HFFc6 (cell line): ENCODE measurements around the gene STIP1. TPM values are rescaled to one million over a fixed set of nuclear protein-coding genes. Genes with fewer than 3 reads are reported as not detected.
A peak's percentile ranks its signal among the peaks of the same experiment; 100 is the strongest.

Source experiments
- DNase-seq: peaks from one replicate; pipeline ENCODE4 v3.0.0-alpha.2; 2018
- H3K27ac Mint-ChIP-seq: 2 replicates; pipeline ENCODE4 v1.8.0; 2020; ENCODE audit warnings: mild to moderate bottlenecking, mixed read lengths
- H3K27me3 Mint-ChIP-seq: 2 replicates; pipeline ENCODE4 v1.8.0; 2021; ENCODE audit warnings: mild to moderate bottlenecking, moderate library complexity, mixed read lengths; ENCODE audit not compliant: insufficient read depth
- H3K36me3 Mint-ChIP-seq: 2 replicates; pipeline ENCODE4 v1.8.0; 2021; ENCODE audit warnings: low read depth, mixed read lengths
- H3K4me1 Mint-ChIP-seq: 2 replicates; pipeline ENCODE4 v1.8.0; 2020; ENCODE audit warnings: low read depth, mixed read lengths
- H3K4me3 Mint-ChIP-seq: 2 replicates; pipeline ENCODE4 v1.8.0; 2020; ENCODE audit warnings: mild to moderate bottlenecking, moderate library complexity, mixed read lengths
- H3K9me3 Mint-ChIP-seq: 2 replicates; pipeline ENCODE4 v1.8.0; 2020; ENCODE audit warnings: mild to moderate bottlenecking, mixed read lengths
- CTCF ChIP-seq: fragments of 200-600 bp; sonication (generic); IDR thresholded peaks from 2 replicates; pipeline ENCODE4 v1.5.0; 2021; ENCODE audit warnings: antibody characterized with exemption, mild to moderate bottlenecking
- total RNA-seq, 6 experiments: library from RNA; stranded (reverse); fragmentation: NEBNext Ultra II Directional; extraction: Animal tissue kit (Norgen Biotek cat#: 25700); gene quantifications; 2 replicates in 1 of 6; 3 replicates in 5 of 6; pipeline ENCODE4 v1.2.3, GENCODE V29; 2021

Gene STIP1
- total RNA-seq, 6 experiments from 2014 or later, result 203 to 259 (median 210) TPM

DNA sequence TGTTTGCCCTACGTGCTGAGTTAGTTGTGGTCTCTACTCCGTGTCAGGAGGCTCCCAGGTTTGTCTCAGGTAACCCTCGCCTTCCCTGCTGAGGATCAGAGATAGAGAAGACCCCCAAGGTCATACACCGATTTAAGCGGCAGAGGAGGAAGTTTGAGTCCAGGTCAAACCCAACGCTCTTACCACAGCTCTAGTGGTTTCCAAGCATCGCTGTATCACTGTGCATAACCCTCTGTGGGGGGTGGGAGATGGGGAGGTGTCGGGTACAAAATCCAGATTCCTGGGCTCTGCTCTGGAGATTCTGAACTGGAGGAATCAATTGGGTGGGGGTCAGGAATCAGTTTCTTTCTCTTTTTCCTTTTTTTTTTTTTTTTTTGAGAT lies 45.0 kb downstream of the STIP1 start:
- DNase-seq, result no peak
- Mint-ChIP-seq H3K27me3 (no peaks in the 10 kb centered on the region; the same call in 1 of the 2 replicates), H3K4me3 (peak overlapping the region; percentile 86), H3K36me3 (no peaks in the 10 kb centered on the region), H3K4me1 (peaks cover 33% of the 10 kb centered on the region), H3K9me3 (no peaks in the 10 kb centered on the region), H3K27ac (peak overlapping the region; percentile 69)
- no peak for TF ChIP-seq CTCF

GRCh38 chr11:64231546-64231945 lies 45.6 kb downstream of the STIP1 start:
- no peak for DNase-seq
- Mint-ChIP-seq H3K36me3 (no peaks in the 10 kb centered on the region), H3K27me3 (no peaks in the 10 kb centered on the region; the same call in 1 of the 2 replicates), H3K9me3 (no peaks in the 10 kb centered on the region), H3K4me1 (peaks cover 33% of the 10 kb centered on the region), H3K27ac (no peak overlapping the region), H3K4me3 (peak overlapping the region; percentile 86)
- TF ChIP-seq CTCF, result no peak

GRCh38 chr11:64232182-64232966 lies 46.4 kb downstream of the STIP1 start:
- Mint-ChIP-seq H3K4me3 (no peak overlapping the region; the same call in 1 of the 2 replicates), H3K4me1 (peaks cover 26% of the 10 kb centered on the region), H3K27me3 (no peaks in the 10 kb centered on the region; the same call in 1 of the 2 replicates), H3K27ac (no peak overlapping the region), H3K36me3 (no peaks in the 10 kb centered on the region), H3K9me3 (no peaks in the 10 kb centered on the region)
- no peak for DNase-seq
- TF ChIP-seq CTCF, result no peak

GRCh38 chr11:64232967-64233315 lies 47.0 kb downstream of the STIP1 start:
- no peaks in the 10 kb centered on the region for H3K9me3 Mint-ChIP-seq
- H3K4me3 Mint-ChIP-seq, result no peak overlapping the region
- no peak for TF ChIP-seq CTCF
- H3K36me3 Mint-ChIP-seq, result no peaks in the 10 kb centered on the region
- no peak for DNase-seq
- peaks cover 22% of the 10 kb centered on the region for H3K4me1 Mint-ChIP-seq
- no peak overlapping the region for H3K27ac Mint-ChIP-seq
- H3K27me3 Mint-ChIP-seq, result no peaks in the 10 kb centered on the region

- peaks cover 22% of the 10 kb centered on the region for H3K4me1 Mint-ChIP-seq
- peak within 1 kb of the TSS; percentile 26; the same call in 1 of the 2 replicates for H3K27ac Mint-ChIP-seq
- H3K4me3 Mint-ChIP-seq, result peak within 1 kb of the TSS; percentile 84
- no peak for DNase-seq
- H3K36me3 Mint-ChIP-seq, result no peaks in the 10 kb centered on the region
- no peaks in the 10 kb centered on the region for H3K9me3 Mint-ChIP-seq
- no peak for TF ChIP-seq CTCF
- no peaks in the 10 kb centered on the region for H3K27me3 Mint-ChIP-seq
These were observed 48.1 kb downstream of the STIP1 start, which contains the start of gene VEGFB for GRCh38 chr11:64233913-64234586. TSS of gene VEGFB (plus strand) at chr11:64234584. CDS start at chr11:64234834, 250 bp downstream.
